Loucy (cell line): ENCODE measurements around the gene DCLK2.
"Not testable (repeated sequence)": the region's sequence is repeated elsewhere in the genome, so short reads cannot be mapped to it uniquely, and the experiment has no call there.

Experiments used
- H2AFZ ChIP-seq: fragments of 200-600 bp; sonication (generic); 2 replicates; pipeline ENCODE4 v1.6.0; 2016; ENCODE audit warnings: antibody characterized with exemption, mild to moderate bottlenecking, low read length, moderate library complexity
- H3F3A ChIP-seq: fragments of 200-600 bp; 2 replicates; pipeline ENCODE4 v1.6.0; 2016; ENCODE audit warnings: antibody characterized with exemption, low read depth, mild to moderate bottlenecking
- H3K27me3 ChIP-seq: fragments of 200-600 bp; sonication (generic); 2 replicates; pipeline ENCODE4 v1.6.1; 2014; ENCODE audit warnings: low read length, mild to moderate bottlenecking; ENCODE audit not compliant: insufficient read depth, poor library complexity, severe bottlenecking
- H3K36me3 ChIP-seq: fragments of 200-600 bp; sonication (generic); 2 replicates; pipeline ENCODE4 v1.6.1; 2016; ENCODE audit warnings: low read length; ENCODE audit not compliant: insufficient read depth
- H3K4me1 ChIP-seq: fragments of 200-600 bp; sonication (generic); 2 replicates; pipeline ENCODE4 v1.5.1; 2014; ENCODE audit warnings: low read length, mild to moderate bottlenecking; ENCODE audit not compliant: insufficient read depth, poor library complexity, severe bottlenecking
- H3K4me2 ChIP-seq: fragments of 200-600 bp; sonication (generic); 2 replicates; pipeline ENCODE4 v1.6.0; 2014; ENCODE audit warnings: antibody characterized with exemption, low read length, low read depth, mild to moderate bottlenecking; ENCODE audit not compliant: poor library complexity, severe bottlenecking
- H3K4me3 ChIP-seq: fragments of 200-600 bp; sonication (generic); 2 replicates; pipeline ENCODE4 v1.5.1; 2014; ENCODE audit warnings: low read length, mild to moderate bottlenecking, mixed read lengths; ENCODE audit not compliant: poor library complexity, severe bottlenecking
- H3K79me2 ChIP-seq: fragments of 200-600 bp; sonication (generic); 2 replicates; pipeline ENCODE4 v1.6.1; 2014; ENCODE audit warnings: low read length; ENCODE audit not compliant: insufficient read depth
- H3K9ac ChIP-seq: fragments of 200-600 bp; sonication (generic); 2 replicates; pipeline ENCODE4 v1.6.0; 2014; ENCODE audit warnings: mild to moderate bottlenecking, low read depth, low read length, moderate library complexity; ENCODE audit not compliant: poor library complexity, severe bottlenecking
- H3K9me2 ChIP-seq: fragments of 200-600 bp; sonication (generic); replicated peaks from 2 replicates; pipeline ENCODE4 v1.6.1; 2016; ENCODE audit warnings: low read depth, low read length, mixed read lengths
- H3K9me3 ChIP-seq: fragments of 200-600 bp; sonication (generic); 2 replicates; pipeline ENCODE4 v1.6.1; 2014; ENCODE audit warnings: mild to moderate bottlenecking, antibody characterized with exemption, low read length, low read depth; ENCODE audit not compliant: insufficient read depth
- H4K20me1 ChIP-seq: fragments of 200-600 bp; sonication (generic); 2 replicates; pipeline ENCODE4 v1.6.0; 2014; ENCODE audit warnings: antibody characterized with exemption, low read length, mild to moderate bottlenecking; ENCODE audit not compliant: insufficient read depth, poor library complexity, severe bottlenecking
- EZH2phosphoT487 ChIP-seq: fragments of 200-600 bp; IDR thresholded peaks from 2 replicates; pipeline ENCODE4 v1.6.1; 2018; ENCODE audit warnings: antibody characterized with exemption, mild to moderate bottlenecking, moderate library complexity, borderline replicate concordance
- TF ChIP-seq, protein P1 (sequence below): fragments of 200-600 bp; sonication (generic); conservative IDR thresholded peaks from 2 replicates; pipeline ENCODE4 v1.5.1; 2014; ENCODE audit warnings: mild to moderate bottlenecking, antibody characterized with exemption, low read length

DCLK2 gene

DNA sequence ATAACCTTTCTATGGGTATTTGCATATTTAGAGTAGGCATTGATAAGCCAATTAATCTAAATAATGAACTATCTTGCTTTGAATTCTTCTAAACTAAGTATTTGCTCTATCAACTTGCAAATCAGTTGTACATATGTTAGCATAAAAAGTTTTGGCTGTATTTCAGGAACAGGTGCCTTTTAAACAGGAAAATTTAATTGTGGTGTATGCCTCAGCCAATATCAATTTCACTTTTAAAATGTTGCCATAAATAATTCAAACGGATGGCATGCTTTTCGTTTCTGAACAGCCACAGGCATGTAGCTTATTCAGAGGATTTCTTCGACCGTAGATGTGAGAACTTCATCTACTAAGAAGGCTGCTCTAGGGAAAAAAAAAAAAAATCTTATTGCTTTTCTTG, 99.9 kb downstream of the DCLK2 start:
- H3K9me3 ChIP-seq: no peaks in the 10 kb centered on the region
- no peak overlapping the region for H3K4me3 ChIP-seq

DNA sequence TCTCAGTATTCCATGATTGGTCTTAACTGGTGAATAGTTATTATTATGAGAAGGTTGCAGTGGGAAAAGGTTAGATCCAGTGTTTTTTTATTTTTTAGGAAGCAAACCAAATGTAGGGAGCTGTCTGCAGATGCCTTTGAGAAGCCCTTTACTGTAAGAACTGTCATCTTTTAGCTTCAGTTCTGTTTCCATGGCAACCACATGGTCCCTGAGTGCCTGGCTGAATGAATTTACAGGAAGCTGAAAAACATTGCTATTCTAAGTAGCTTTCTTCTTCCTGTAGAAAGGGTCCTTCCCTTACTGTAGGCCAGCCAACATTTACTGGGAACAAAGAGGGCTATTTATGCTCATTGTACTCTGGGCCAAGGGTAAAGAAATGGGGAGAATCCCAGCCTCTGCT, 103.3 kb downstream of the DCLK2 start:
- no peaks in the 10 kb centered on the region for H3K27me3 ChIP-seq
- H2AFZ ChIP-seq: no peak overlapping the region
- H3K4me3 ChIP-seq: no peak overlapping the region
- TF ChIP-seq, protein P1, sequence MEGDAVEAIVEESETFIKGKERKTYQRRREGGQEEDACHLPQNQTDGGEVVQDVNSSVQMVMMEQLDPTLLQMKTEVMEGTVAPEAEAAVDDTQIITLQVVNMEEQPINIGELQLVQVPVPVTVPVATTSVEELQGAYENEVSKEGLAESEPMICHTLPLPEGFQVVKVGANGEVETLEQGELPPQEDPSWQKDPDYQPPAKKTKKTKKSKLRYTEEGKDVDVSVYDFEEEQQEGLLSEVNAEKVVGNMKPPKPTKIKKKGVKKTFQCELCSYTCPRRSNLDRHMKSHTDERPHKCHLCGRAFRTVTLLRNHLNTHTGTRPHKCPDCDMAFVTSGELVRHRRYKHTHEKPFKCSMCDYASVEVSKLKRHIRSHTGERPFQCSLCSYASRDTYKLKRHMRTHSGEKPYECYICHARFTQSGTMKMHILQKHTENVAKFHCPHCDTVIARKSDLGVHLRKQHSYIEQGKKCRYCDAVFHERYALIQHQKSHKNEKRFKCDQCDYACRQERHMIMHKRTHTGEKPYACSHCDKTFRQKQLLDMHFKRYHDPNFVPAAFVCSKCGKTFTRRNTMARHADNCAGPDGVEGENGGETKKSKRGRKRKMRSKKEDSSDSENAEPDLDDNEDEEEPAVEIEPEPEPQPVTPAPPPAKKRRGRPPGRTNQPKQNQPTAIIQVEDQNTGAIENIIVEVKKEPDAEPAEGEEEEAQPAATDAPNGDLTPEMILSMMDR: no peak
- TF ChIP-seq EZH2phosphoT487: no peak
- H4K20me1 ChIP-seq: no peaks in the 10 kb centered on the region
- no peaks in the 10 kb centered on the region for H3K9me2 ChIP-seq
- H3K36me3 ChIP-seq: no peaks in the 10 kb centered on the region
- H3K4me2 ChIP-seq: no peak overlapping the region
- H3K9ac ChIP-seq: no peak overlapping the region
- H3K4me1 ChIP-seq: no peaks in the 10 kb centered on the region
- H3F3A ChIP-seq: no peaks in the 10 kb centered on the region
- H3K79me2 ChIP-seq: no peaks in the 10 kb centered on the region
- H3K9me3 ChIP-seq: no peaks in the 10 kb centered on the region

More for the DNA sequence above, 99.9 kb downstream of the DCLK2 start:
- TF ChIP-seq, protein P1: no peak
- no peak for TF ChIP-seq EZH2phosphoT487
- H3K79me2 ChIP-seq: no peaks in the 10 kb centered on the region
- H3K9ac ChIP-seq: no peak overlapping the region
- H3K4me1 ChIP-seq: no peaks in the 10 kb centered on the region
- no peaks in the 10 kb centered on the region for H3K27me3 ChIP-seq
- H3K4me2 ChIP-seq: no peak overlapping the region
- H3K9me2 ChIP-seq: no peaks in the 10 kb centered on the region
- H2AFZ ChIP-seq: no peak overlapping the region
- H3F3A ChIP-seq: no peaks in the 10 kb centered on the region
- no peaks in the 10 kb centered on the region for H3K36me3 ChIP-seq
- no peaks in the 10 kb centered on the region for H4K20me1 ChIP-seq

DNA sequence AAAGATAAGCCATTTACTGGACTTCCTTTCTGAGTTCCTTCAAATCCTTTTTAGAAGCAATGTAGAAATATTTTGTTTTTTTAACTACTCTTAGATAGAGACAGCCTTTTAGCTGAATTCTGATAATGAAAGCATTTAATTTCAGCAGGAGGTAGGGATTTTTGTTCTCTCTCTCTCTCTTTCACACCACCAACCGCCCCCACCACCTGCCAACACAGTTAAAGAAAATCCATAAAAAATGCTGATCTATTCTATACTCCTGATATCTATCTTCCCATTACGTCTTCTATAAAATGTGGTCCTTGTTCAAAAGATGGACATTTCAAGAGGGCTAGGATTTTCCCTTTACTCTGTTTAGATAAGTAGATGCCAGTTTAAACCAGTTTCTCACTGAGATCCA, 104.5 kb downstream of the DCLK2 start:
- H3K9ac ChIP-seq: no peak overlapping the region
- H3K9me2 ChIP-seq: no peaks in the 10 kb centered on the region
- no peaks in the 10 kb centered on the region for H3F3A ChIP-seq
- no peak overlapping the region for H3K4me3 ChIP-seq
- no peak overlapping the region for H3K4me2 ChIP-seq
- H3K4me1 ChIP-seq: no peaks in the 10 kb centered on the region
- H4K20me1 ChIP-seq: no peaks in the 10 kb centered on the region
- no peaks in the 10 kb centered on the region for H3K79me2 ChIP-seq
- H3K27me3 ChIP-seq: no peaks in the 10 kb centered on the region
- no peaks in the 10 kb centered on the region for H3K9me3 ChIP-seq
- TF ChIP-seq, protein P1: no peak
- TF ChIP-seq EZH2phosphoT487: no peak
- no peaks in the 10 kb centered on the region for H3K36me3 ChIP-seq
- no peak overlapping the region for H2AFZ ChIP-seq

DNA sequence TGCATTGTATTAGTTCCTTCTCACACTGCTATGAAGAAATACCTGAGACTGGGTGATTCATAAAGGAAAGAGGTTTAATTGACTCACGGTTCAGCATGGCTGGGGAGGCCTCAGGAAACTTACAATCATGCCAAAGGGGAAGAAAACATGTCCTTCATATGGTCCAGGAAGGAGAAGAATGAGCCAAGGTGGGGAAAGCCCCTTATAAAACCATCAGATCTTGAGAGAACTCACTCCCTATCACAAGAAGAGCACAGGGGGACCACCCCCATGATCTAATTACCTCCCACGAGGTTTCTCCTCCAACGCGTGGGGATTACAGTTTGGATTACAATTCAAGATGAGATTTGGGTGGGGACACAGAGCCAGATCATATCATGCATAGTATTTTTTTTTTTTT, 106.8 kb downstream of the DCLK2 start:
- H4K20me1 ChIP-seq, H3K9me2 ChIP-seq, H3K9ac ChIP-seq, H3K4me3 ChIP-seq, H3F3A ChIP-seq, H3K27me3 ChIP-seq, H3K4me2 ChIP-seq, H3K9me3 ChIP-seq, H3K36me3 ChIP-seq, H3K4me1 ChIP-seq, H3K79me2 ChIP-seq, H2AFZ ChIP-seq: not testable (repeated sequence)
